ENCODE results near the gene ADISSP.

Gene ADISSP

DNA sequence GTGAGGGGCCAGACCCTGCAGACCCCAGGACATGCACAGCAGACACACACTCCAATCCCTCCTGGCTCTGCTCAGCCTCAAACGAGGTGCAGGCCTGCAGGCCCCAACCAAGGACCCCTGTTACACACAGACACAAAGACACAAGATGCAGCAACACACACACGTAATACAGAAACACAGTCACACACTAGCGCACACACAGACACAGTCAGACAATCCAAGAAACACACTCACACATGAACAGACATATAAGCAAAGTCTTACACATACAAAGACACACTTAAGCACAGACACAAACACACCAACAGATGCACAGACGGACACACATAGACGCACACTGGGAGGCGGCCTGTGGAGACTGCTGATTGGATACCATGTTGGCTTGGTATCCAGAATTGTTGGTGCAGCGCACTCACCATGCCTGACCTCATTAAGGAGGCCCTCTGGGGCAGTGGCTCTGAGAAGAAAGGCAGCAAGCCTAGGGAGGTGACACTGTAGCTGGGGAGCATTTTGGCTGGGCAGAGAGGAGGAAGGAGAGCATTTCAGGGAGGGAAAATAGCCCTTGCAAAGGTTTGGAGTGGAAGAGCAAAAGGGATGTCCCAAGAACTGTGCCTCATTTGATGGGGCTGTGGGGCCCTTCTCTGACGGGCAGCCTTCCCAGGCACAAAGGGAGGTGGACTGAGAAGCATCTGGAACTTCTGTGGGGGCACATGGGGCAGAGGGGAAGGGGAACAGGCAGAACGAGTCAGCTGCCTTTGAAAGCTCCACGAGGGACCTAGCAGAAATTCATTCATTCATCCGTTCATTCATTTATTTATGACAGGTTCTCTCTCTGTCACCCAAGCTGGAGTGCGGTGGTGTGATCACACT, 36.5 kb downstream of the ADISSP start:
- intact Hi-C loops (cut with DNase I) = no loop called here

DNA sequence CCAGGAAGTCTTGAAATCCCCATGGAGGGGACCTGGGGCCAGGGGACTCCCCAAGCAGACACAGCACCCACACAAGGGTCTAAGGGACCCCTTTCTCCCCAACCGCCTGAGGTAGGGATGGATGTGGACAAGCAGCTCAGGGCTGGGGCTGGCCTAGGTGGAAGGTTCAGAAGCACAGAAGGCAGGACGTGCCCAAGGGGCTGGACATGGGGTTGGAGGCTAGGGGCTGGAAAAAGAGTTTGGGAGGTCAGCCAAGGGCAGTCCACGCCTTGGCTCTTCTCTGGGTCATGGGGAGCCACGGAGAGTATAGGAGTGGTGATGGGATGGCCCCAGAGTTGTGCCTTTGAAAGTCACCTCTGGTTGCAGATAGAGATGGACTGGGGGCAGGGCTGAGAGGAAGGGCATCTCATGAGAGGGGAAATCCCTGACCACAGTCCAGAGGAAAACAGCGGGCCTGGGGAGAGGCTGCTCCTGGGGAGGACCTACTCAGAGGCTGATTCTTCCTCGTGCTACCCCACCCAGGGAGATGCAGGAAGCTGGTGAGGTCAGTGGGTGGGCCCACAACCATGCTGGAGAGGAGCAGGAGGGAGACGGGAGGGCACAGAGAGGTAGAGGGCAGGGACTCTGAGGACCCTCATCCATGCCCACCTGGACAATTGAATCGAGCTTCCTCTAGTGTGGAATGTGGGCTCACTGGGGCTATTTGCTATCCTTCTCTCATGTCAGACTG, 37.6 kb downstream of the ADISSP start:
- no peak for DNase-seq
- intact Hi-C loops (cut with DNase I) = no loop called here

More for the DNA sequence above, 36.5 kb downstream of the ADISSP start:
- DNase-seq = no peak

DNA sequence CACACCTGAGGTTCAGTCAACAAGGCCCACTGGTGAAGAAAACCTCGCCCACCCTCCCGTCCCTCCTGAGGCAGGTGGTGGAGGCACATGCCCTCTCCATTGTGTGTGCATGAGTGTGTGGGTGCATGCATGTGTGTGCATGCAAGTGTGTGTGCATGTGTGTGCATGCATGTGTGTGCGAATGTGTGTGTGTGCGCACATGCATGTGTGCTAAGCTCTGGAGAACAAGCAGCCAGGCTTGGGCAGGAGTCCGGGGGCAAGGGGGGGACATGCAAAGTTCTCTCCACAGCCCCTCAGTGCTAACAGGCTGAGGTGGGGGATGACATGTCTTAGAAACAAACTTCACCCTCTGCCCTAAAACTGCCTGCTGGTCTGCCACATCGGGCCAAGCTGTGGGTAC, 38.2 kb downstream of the ADISSP start:
- DNase-seq = no peak
- intact Hi-C loops (cut with DNase I) = no loop called here

DNA sequence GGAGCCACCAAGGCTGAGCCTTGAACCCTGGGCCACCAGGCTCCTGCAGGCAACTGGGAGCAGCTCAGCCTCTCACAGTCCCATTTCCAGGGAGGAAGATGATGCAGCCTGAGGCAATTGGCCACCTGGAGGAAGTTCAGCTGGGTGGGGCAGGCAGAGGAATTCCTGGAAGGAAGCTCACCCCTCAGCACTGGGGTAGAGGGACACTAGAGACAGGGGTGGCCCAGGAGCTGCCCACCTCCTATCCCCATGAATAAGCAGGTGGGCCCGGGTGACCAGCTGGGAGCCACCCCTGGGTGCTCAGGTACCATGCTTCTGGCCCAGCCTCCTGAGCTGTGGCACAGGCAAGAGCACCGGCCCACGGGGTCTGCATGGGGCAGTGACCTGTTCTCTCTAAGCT, 38.7 kb downstream of the ADISSP start:
- intact Hi-C loops (cut with DNase I) = no loop called here
- no peak for DNase-seq

DNA sequence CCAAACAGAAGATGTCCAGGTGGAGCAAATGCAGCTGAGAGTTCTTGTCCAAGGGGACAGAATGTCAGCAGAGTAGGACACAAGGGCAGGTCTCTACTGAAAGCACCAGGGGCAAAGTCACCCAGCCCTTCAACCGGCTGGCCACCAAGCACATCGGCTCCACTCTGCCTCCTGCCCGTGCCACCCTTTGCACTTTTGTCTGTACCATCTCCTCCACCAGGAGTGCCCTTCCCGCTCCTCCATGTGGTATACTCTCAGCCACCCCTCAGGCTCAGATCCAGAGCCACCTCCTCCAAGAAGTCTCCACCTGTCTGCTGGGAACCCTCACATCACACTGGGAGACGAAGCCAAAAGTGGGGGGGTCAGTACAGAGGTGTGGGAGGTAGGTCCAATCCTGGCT, 39.2 kb downstream of the ADISSP start:
- intact Hi-C loops (cut with DNase I) = no loop called here

DNA sequence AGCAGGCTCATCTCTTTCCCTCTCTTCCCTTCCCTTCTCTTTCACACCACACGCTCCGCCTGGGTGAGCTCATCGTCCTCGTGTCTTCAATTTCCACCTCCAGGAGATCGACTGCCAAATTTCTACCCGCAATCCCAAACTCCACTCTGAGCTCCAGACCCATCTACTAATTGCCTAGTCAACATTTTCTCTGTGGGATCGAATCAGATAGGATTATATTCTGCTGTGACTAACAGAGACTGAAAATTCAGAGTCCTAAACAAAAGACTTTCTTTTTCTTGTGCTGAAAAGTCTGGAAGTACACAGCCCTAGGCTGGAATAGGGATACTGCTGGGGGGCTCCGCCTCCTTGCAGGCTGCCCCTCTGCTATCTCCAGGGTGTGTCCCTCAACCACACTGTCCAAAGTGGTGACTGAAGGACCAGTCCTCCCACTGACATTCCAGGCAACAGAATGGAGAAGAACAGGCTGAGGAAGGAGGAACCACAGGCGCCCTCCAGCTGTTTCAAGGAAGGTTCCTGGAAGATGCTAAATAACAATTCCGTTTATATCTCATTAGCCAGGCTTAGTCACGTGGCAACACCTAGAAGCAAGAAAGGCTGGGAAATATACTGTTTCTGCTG, 40.0 kb downstream of the ADISSP start:
- peak in 8 of 42 donors; percentile 15 to 59 (median 31) for DNase-seq

More for the DNA sequence above, 39.2 kb downstream of the ADISSP start:
- DNase-seq = no peak

DNA sequence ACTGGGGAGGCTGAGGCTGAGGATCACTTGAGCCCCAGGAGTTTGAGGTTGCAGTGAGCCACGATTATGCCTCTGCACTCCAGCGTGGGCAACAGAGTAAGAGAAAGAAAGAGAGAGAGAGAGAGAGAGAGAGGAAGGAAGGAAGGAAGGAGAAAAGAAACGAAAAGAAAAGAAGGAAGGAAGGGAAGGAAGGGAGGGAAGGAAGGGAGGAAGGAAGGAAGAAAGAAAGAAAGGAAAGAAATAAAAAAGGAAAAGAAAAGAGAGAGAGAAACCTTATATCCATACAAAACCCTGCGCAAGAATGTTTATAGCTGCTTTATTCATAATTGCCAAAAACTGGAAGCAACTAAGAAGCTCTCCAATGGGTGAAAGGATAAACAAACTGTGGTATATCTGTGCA, 43.2 kb downstream of the ADISSP start:
- intact Hi-C loops (cut with DNase I) = no loop called here
- DNase-seq = no peak

More for the DNA sequence above, 40.0 kb downstream of the ADISSP start:
- intact Hi-C loops (cut with DNase I) = no loop called here

DNA sequence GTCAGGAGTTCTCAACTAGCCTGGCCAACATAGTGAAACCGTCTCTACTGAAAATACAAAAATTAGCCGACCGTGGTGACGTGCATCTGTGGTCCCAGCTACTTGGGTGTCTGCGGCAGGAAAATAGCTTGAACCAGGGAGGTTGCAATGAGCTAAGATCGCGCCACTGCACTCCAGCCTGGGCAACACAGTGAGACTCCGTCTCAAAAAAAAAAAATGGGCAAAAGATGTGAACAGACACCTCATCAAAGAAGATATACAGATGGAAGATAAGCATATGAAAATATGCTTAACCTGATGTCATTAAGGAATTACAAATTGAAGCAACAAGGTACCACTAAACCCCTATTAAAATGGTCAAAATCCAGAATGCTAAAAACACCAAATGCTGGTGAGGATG, 44.3 kb downstream of the ADISSP start:
- intact Hi-C loops (cut with DNase I) = no loop called here
- no peak for DNase-seq

DNA sequence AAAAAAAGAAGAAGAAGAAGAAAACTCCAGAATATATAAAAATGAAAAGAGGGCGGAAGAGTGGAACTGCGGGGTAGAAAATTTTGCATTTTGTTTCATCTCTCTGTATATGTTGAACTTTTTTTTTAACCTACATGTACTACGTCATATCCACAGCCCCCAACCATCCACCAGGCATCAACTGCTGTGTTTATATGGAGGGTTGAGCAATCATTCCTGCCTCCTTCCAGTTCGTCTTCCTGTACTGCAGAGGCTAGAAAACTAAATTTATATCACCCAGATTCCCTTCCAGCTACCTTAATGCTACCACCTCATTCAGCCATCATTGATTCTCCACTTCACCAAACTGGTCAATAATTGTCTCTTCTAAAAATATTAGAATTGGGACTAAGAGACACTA, 45.6 kb downstream of the ADISSP start:
- intact Hi-C loops (cut with DNase I) = no loop called here
- DNase-seq = no peak

DNA sequence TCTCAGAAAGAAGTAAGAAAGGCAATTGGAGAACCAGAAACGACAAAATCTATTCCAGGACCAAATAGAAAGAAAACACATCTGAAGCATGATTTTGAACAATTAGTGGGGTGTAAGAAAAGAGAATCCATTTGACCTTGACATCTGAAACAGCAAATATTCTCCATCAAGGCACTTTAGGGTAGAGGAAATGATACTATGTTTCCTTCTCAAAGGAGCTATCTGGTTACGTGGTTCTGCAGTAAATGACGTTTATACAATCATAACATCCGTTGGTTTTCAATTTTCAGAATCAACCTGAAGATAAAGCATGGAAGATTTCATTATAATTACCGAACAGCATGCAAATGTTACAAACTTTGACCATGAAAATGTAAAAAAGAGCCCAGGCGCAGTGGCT, 46.9 kb downstream of the ADISSP start:
- intact Hi-C loops (cut with DNase I) = no loop called here
- DNase-seq = no peak

DNA sequence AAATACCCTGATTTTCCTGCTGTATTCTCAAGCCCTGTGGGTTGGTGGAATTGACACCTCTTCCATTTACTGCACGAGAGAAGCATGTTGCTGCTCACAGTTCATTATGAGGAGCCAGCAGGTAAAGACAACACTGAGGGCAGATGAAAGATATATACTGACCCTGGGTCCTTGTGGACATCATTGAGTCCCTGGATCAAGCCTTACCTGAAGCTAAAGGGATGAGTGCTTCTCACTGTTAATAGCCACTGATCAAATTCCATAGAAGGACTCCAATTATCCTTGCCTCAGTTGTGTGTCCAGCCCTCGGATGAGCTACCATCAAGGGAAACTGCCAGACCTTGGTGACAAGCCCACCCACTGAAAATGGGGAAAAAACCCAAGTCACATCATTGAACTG, 47.5 kb downstream of the ADISSP start:
- DNase-seq = no peak
- intact Hi-C loops (cut with DNase I) = no loop called here

DNA sequence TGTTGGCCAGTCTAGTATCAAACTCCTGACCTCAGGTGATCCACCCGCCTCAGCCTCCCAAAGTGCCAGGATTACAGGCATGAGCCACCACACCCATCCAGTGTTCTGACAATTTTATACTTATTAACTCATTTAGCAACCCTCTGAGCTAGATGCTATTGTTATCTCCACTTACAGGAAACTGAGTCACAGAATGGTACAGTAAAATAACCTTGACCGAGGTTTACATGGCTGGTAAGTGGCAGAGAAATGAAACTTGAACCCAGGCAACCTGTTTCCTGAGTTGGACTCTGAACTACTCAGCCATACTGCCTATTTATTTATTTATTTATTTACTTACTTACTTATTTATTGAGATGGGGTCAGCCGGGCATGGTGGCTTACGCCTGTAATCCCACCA, 48.5 kb downstream of the ADISSP start:
- no peak for DNase-seq
- intact Hi-C loops (cut with DNase I) = no loop called here

DNA sequence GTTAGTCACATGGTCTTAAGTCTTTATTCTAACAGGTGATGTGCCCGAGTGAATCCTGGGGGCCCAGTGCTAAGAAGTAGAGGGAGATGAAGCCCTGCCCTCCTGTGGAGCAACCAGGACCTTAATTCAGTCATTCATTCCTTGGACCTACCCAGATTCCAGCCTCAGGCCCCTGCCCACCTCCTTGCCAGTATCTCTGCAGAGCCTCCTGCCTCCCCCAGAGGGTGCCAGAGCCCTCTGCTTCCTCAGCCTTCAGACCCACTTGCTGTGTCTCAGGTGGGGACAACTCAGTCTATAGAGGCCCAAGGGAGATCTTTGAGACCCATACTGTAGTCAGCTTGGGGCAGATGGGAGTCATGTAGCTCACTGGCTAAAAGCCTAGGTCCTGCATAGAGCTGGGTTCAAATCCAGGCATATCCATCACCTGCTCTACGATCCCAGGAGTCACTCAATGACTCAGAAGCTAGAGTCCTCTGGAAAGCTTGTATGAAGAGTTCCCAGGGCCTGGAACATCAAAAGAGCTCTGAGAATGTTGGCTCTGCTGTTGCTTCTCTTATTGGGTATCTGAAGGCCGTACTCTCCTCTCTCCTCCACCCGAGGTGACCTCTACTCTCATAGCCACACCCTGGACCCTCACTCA, 51.2 kb downstream of the ADISSP start:
- intact Hi-C loops (cut with DNase I) = no loop called here
- DNase-seq = peak in 22 of 42 donors; percentile 18 to 69 (median 36)

DNA sequence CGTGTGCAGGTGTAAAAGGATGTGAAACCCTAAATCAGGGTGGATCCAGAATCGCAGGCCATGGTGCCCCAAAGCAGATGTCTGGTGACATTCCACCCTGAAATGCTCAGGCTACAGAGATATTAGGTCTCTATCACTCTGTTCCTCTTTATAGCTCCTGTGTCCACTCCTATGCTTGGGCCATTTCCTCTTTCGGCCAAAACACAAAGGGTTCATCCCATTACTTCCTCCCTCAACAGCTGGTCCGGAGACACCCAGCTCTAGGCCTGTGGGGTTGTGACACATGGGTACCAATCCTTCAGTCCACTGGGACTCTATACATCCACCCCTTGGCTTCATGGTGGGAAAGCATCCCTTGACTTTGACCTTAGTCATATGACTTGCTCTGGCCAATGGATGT, 53.5 kb downstream of the ADISSP start:
- intact Hi-C loops (cut with DNase I) = loop anchor here (5.0 kb wide), 1 partner anchor 37 kb away; no protein-coding TSS in a partner anchor
- peak in 9 of 42 donors; percentile 7 to 40 (median 25) for DNase-seq

DNA sequence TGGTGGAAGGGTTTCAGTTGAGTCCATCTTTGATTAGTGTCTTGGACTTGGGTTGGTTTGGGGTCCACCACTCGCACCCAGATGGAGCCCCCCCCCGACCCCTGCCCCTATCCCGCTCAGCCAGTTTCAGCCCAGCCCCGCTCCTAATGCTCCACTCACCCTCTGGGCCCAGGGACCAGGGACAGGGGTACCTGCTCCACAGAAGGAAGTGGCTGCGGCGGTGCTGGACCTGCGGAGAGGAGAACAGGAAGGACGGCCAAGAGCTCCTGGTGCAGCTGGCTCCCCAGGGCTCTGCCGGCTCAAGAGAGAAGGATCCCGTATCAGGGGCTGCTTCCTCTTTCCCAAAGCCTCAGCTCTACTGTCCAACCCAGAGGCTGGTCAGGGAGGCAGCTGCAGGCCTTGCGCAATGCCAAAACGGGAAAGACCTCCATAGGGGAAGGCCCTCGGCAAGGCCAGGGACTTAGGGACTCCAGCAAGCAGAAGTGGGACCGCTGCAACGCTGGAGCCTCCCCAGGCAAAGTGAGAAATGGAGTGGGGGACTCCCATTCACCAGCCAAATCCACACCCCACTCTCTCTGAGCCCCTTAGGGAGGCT, 55.2 kb downstream of the ADISSP start, which contains the start of gene SIGLEC1:
SIGLEC1 (minus strand) TSS at position 322 of the 595 bp plus-strand sequence. CDS start 5,472 bp downstream, outside the sequence.
- intact Hi-C loops (cut with DNase I) = loop anchor here (5.0 kb wide), 1 partner anchor 35 kb away; no protein-coding TSS in a partner anchor
- peak in 40 of 42 donors; percentile 15 to 73 (median 50) for DNase-seq

DNA sequence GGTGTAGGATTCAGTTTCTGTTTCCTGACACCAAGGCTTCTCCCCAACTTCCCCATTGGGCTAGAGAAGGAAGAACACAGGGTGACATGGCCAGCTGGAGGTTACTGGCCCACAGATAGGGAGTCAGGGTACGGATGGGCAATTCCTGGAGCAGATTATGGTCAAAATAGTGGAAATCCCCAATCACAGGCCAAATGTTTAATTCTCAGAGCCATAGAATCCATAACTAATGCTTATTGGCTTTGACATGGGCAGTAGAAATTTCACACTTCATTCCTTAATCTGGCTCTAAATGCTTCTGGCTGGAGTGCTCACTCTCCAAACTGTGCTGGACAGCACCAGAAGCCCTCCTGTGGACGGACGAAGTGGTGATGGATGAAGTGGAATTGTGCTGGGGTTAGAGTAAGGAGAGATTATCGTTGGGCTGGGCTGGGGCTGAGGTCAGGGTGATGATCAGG, 56.0 kb downstream of the ADISSP start:
- intact Hi-C loops (cut with DNase I) = loop anchor here (5.0 kb wide), 1 partner anchor 34 kb away; no protein-coding TSS in a partner anchor
- DNase-seq = peak in 1 of 42 donors; percentile 47

DNA sequence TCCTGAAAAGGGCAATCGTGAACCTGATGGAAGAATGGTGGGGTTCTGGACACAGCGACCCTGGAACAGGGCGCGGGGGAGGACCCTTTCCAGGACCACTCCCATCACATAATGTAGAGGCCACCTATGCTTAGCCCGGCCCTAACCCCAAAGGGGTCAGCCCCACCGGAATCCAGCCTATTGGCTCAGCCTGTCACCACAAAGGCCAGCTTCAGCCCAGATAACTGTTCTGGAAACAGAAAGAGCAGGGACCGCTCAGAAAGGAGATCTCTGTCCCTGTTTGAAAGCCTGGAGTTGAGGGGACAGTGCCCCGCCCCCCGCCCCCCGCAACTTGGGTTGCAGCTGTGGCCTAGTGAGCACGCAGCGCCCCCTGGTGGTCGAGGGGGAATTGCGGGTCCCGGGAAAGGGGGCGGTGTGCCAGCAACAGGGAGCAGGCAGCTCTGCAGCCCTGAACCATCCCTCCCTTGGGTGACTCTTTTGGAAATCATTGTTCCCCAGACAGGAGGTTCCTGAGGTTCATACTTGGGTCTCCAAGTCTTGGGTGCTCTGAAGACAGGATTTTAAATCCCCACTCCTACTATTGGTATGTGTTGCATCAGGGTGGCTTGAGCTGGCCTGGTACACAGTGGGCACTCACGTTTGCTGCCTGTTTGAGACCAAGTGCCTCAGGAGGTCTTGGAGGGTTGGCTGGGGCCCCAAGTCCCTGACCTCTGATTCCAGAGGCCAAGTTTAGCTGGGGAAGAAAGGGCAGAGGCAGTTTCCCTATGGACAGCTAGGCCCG, 56.7 kb downstream of the ADISSP start:
- DNase-seq = peak; percentile 38 to 93 (median 82)
- intact Hi-C loops (cut with DNase I) = loop anchor here (5.0 kb wide), 1 partner anchor 34 kb away; no protein-coding TSS in a partner anchor
